Stimulated activated naive CD8-positive, alpha-beta T cell treated with anti-CD3 and anti-CD28 coated beads, Interleukin-15, amount 100 ng/mL, for 72 hours (primary cell): ENCODE measurements around the gene PDZD2.
"Not testable (repeated sequence)": the region's sequence is repeated elsewhere in the genome, so short reads cannot be mapped to it uniquely, and the experiment has no call there.

Source experiments
- ATAC-seq: fragments of 150-1000 bp; cut with Tn5 transposase; 2 replicates; pipeline ENCODE4 v1.10.0; 2021; ENCODE audit warnings: mild to moderate bottlenecking, moderate library complexity
- DNase-seq, 2 donors: peaks; one replicate each; pipeline ENCODE4 v3.0.0; 2021 to 2022
- H3K27ac Mint-ChIP-seq, 2 donors: one replicate each; pipeline ENCODE4 v1.8.0; 2022; ENCODE audit warnings: mild to moderate bottlenecking in 2 of 2, mixed read lengths in 2 of 2, moderate library complexity in 2 of 2
- H3K27me3 Mint-ChIP-seq: one replicate; pipeline ENCODE4 v1.8.0; 2022; ENCODE audit warnings: mixed read lengths
- H3K4me1 Mint-ChIP-seq: one replicate; pipeline ENCODE4 v1.8.0; 2022; ENCODE audit warnings: mild to moderate bottlenecking, mixed read lengths
- H3K4me3 Mint-ChIP-seq, 2 donors: one replicate each; pipeline ENCODE4 v1.8.0; 2022; ENCODE audit warnings: mild to moderate bottlenecking in 2 of 2, mixed read lengths in 2 of 2, moderate library complexity in 1 of 2
- H3K9me3 Mint-ChIP-seq, 2 donors: one replicate each; pipeline ENCODE4 v1.8.0; 2022; ENCODE audit warnings: mixed read lengths in 2 of 2

Gene PDZD2

GRCh38 chr5:32071351-32071944 lies 432.5 kb downstream of the PDZD2 start:
- no peaks in the 10 kb centered on the region for H3K9me3 Mint-ChIP-seq
- no peaks in the 10 kb centered on the region for H3K27me3 Mint-ChIP-seq
- no peak overlapping the region for H3K27ac Mint-ChIP-seq
- DNase-seq = no peak
- no peak overlapping the region for H3K4me3 Mint-ChIP-seq
- no peaks in the 10 kb centered on the region for H3K4me1 Mint-ChIP-seq
- no peak for ATAC-seq

GRCh38 chr5:32072054-32072453 lies 433.1 kb downstream of the PDZD2 start:
- no peak for DNase-seq
- Mint-ChIP-seq H3K4me1 (no peaks in the 10 kb centered on the region), H3K27ac (no peak overlapping the region), H3K9me3 (no peaks in the 10 kb centered on the region), H3K4me3 (no peak overlapping the region), H3K27me3 (no peaks in the 10 kb centered on the region)
- ATAC-seq = no peak

- DNase-seq (no peak), ATAC-seq (no peak)
- no peak overlapping the region for H3K27ac Mint-ChIP-seq
- no peaks in the 10 kb centered on the region for H3K9me3 Mint-ChIP-seq
- no peak overlapping the region for H3K4me3 Mint-ChIP-seq
- H3K27me3 Mint-ChIP-seq = no peaks in the 10 kb centered on the region
- H3K4me1 Mint-ChIP-seq = no peaks in the 10 kb centered on the region
Observed at GRCh38 chr5:32074401-32074800, 435.5 kb downstream of the PDZD2 start.

GRCh38 chr5:32076699-32077695 lies 438.1 kb downstream of the PDZD2 start:
- H3K9me3 Mint-ChIP-seq = no peaks in the 10 kb centered on the region
- no peaks in the 10 kb centered on the region for H3K4me1 Mint-ChIP-seq
- ATAC-seq (no peak), DNase-seq (no peak)
- no peaks in the 10 kb centered on the region for H3K27me3 Mint-ChIP-seq
- H3K4me3 Mint-ChIP-seq = no peak overlapping the region
- no peak overlapping the region for H3K27ac Mint-ChIP-seq

- not testable (repeated sequence) for H3K9me3 Mint-ChIP-seq, H3K4me3 Mint-ChIP-seq, ATAC-seq, H3K27ac Mint-ChIP-seq, H3K4me1 Mint-ChIP-seq, DNase-seq, H3K27me3 Mint-ChIP-seq
Observed at GRCh38 chr5:32078855-32079254, 439.9 kb downstream of the PDZD2 start.

GRCh38 chr5:32080565-32080964 lies 441.6 kb downstream of the PDZD2 start:
- not testable (repeated sequence) for H3K27me3 Mint-ChIP-seq

GRCh38 chr5:32082701-32083100 lies 443.8 kb downstream of the PDZD2 start:
- H3K9me3 Mint-ChIP-seq = no peaks in the 10 kb centered on the region

More at GRCh38 chr5:32080565-32080964, 441.6 kb downstream of the PDZD2 start:
- ATAC-seq, H3K4me3 Mint-ChIP-seq, DNase-seq, H3K27ac Mint-ChIP-seq, H3K9me3 Mint-ChIP-seq, H3K4me1 Mint-ChIP-seq: not testable (repeated sequence)

GRCh38 chr5:32083981-32084430 lies 445.1 kb downstream of the PDZD2 start:
- Mint-ChIP-seq H3K27ac (no peak overlapping the region), H3K9me3 (no peaks in the 10 kb centered on the region), H3K4me1 (no peaks in the 10 kb centered on the region), H3K27me3 (no peaks in the 10 kb centered on the region), H3K4me3 (no peak overlapping the region)
- ATAC-seq = no peak
- DNase-seq = no peak

More at GRCh38 chr5:32082701-32083100, 443.8 kb downstream of the PDZD2 start:
- H3K27me3 Mint-ChIP-seq = no peaks in the 10 kb centered on the region
- H3K4me1 Mint-ChIP-seq = no peaks in the 10 kb centered on the region
- no peak overlapping the region for H3K27ac Mint-ChIP-seq
- ATAC-seq (no peak), DNase-seq (no peak)
- H3K4me3 Mint-ChIP-seq = no peak overlapping the region

GRCh38 chr5:32087086-32088082 lies 448.5 kb downstream of the PDZD2 start:
- Mint-ChIP-seq H3K9me3 (no peaks in the 10 kb centered on the region), H3K4me1 (no peaks in the 10 kb centered on the region), H3K4me3 (no peak overlapping the region), H3K27ac (no peak overlapping the region), H3K27me3 (no peaks in the 10 kb centered on the region)
- no peak for ATAC-seq
- no peak for DNase-seq

- no peaks in the 10 kb centered on the region for H3K9me3 Mint-ChIP-seq
- H3K4me3 Mint-ChIP-seq = no peak overlapping the region
- H3K27ac Mint-ChIP-seq = no peak overlapping the region
- no peak for ATAC-seq
- H3K4me1 Mint-ChIP-seq = no peaks in the 10 kb centered on the region
- DNase-seq = no peak
- no peaks in the 10 kb centered on the region for H3K27me3 Mint-ChIP-seq
Observed at GRCh38 chr5:32088214-32088613, 449.3 kb downstream of the PDZD2 start.

GRCh38 chr5:32089146-32090000 lies 450.4 kb downstream of the PDZD2 start:
- no peak overlapping the region for H3K4me3 Mint-ChIP-seq
- no peak overlapping the region for H3K27ac Mint-ChIP-seq
- DNase-seq = no peak
- no peaks in the 10 kb centered on the region for H3K9me3 Mint-ChIP-seq
- no peaks in the 10 kb centered on the region for H3K27me3 Mint-ChIP-seq
- no peak for ATAC-seq
- no peaks in the 10 kb centered on the region for H3K4me1 Mint-ChIP-seq

GRCh38 chr5:32090026-32090754 lies 451.3 kb downstream of the PDZD2 start:
- Mint-ChIP-seq H3K4me3 (no peak overlapping the region), H3K27me3 (no peaks in the 10 kb centered on the region), H3K27ac (no peak overlapping the region), H3K4me1 (no peaks in the 10 kb centered on the region), H3K9me3 (no peaks in the 10 kb centered on the region)
- no peak for ATAC-seq
- DNase-seq = no peak

- no peak for DNase-seq
- no peak for ATAC-seq
- H3K4me3 Mint-ChIP-seq = no peak overlapping the region
- H3K9me3 Mint-ChIP-seq = no peaks in the 10 kb centered on the region
- no peaks in the 10 kb centered on the region for H3K4me1 Mint-ChIP-seq
- H3K27ac Mint-ChIP-seq = no peak overlapping the region
- no peaks in the 10 kb centered on the region for H3K27me3 Mint-ChIP-seq
Observed at GRCh38 chr5:32090755-32091128, 451.8 kb downstream of the PDZD2 start.
